Activated B cell treated with CpG ODN at 0.5 μM for 24 hours (primary cell): ENCODE data around the gene TRNT1. TPM values are rescaled to one million over a fixed set of nuclear protein-coding genes. Genes with fewer than 3 reads are reported as not detected.

ENCODE experiments used
- ATAC-seq: fragments of 200-7000 bp; cut with Tn5 transposase; one replicate; pipeline ENCODE4 v1.10.0; 2021; ENCODE audit warnings: low read depth, mild to moderate bottlenecking, moderate library complexity
- CTCF ChIA-PET: fragments of 350-600 bp; sonication (Branson Sonifier 250); formaldehyde crosslinking; loops from one replicate; lab custom pipeline; 2021; ENCODE audit warnings: antibody characterized with exemption; lab: Charles Lee
- POLR2A ChIA-PET: fragments of 350-600 bp; sonication (Branson Sonifier 250); formaldehyde crosslinking; loops from one replicate; lab custom pipeline; 2021; ENCODE audit warnings: antibody characterized with exemption; lab: Charles Lee
- DNase-seq: peaks from one replicate; pipeline ENCODE4 v3.0.0; 2022
- H3K27ac Mint-ChIP-seq: one replicate; pipeline ENCODE4 v1.8.0; 2020; ENCODE audit warnings: mixed read lengths
- H3K27me3 Mint-ChIP-seq: one replicate; pipeline ENCODE4 v1.8.0; 2021; ENCODE audit warnings: mixed read lengths
- H3K36me3 Mint-ChIP-seq: one replicate; pipeline ENCODE4 v1.8.0; 2021; ENCODE audit warnings: low read depth, mixed read lengths
- H3K4me1 Mint-ChIP-seq: one replicate; pipeline ENCODE4 v1.8.0; 2021; ENCODE audit warnings: mixed read lengths
- H3K4me3 Mint-ChIP-seq: one replicate; pipeline ENCODE4 v1.8.0; 2020; ENCODE audit warnings: mild to moderate bottlenecking, mixed read lengths
- H3K9me3 Mint-ChIP-seq: one replicate; pipeline ENCODE4 v1.8.0; 2020; ENCODE audit warnings: mixed read lengths
- CTCF ChIP-seq: fragments of 200-600 bp; IDR thresholded peaks from one replicate; pipeline ENCODE4 v1.8.0; 2022; ENCODE audit warnings: antibody characterized with exemption, mild to moderate bottlenecking
- intact Hi-C: fragments of 100-400 bp; cut with micrococcal nuclease; formaldehyde crosslinking; loops from one replicate; pipeline ENCODE4 v1.15.1; 2024
- total RNA-seq: library from RNA; stranded (reverse); gene quantifications from 2 replicates; pipeline ENCODE4 v1.2.3, GENCODE V29; 2022

TRNT1 gene
- total RNA-seq, 1 donor from 2014 or later = 51.3 TPM

GRCh38 chr3:3127432-3128010 is 781 bp downstream of the TRNT1 start:
- H3K4me1 Mint-ChIP-seq = peaks cover 28% of the 10 kb centered on the region
- DNase-seq = no peak
- intact Hi-C loops = loop anchor here (1.0 to 10.0 kb wide), 5 partner anchors 17 to 1997 kb away; partner anchors contain the start of genes ARL8B and ITPR1
- H3K27ac Mint-ChIP-seq = peak overlapping the region; percentile 93
- H3K4me3 Mint-ChIP-seq = peak overlapping the region; percentile 96
- no peak for TF ChIP-seq CTCF
- H3K9me3 Mint-ChIP-seq = no peaks in the 10 kb centered on the region
- no peak for ATAC-seq
- ChIA-PET CTCF (interaction anchor here (0.6 kb wide), 1 partner anchor 123 kb away, joined by 3 read pairs; no protein-coding TSS in a partner anchor), POLR2A (no interaction called here)
- no peaks in the 10 kb centered on the region for H3K27me3 Mint-ChIP-seq
- peaks cover 26% of the 10 kb centered on the region for H3K36me3 Mint-ChIP-seq

GRCh38 chr3:3129579-3129978 is 2.8 kb downstream of the TRNT1 start:
- no peak for TF ChIP-seq CTCF
- intact Hi-C loops = loop anchor here (10.0 kb wide), 2 partner anchors 205 to 1995 kb away; partner anchors contain the start of gene ARL8B
- no peak overlapping the region for H3K27ac Mint-ChIP-seq
- peaks cover 39% of the 10 kb centered on the region for H3K36me3 Mint-ChIP-seq
- DNase-seq (no peak), ATAC-seq (no peak)
- no peak overlapping the region for H3K4me3 Mint-ChIP-seq
- ChIA-PET POLR2A (interaction anchor here (0.6 to 0.7 kb wide), 2 partner anchors 45 to 1363 kb away, joined by 3 read pairs; partner anchors contain the start of gene ITPR1), CTCF (no interaction called here)
- H3K27me3 Mint-ChIP-seq = no peaks in the 10 kb centered on the region
- no peaks in the 10 kb centered on the region for H3K9me3 Mint-ChIP-seq
- H3K4me1 Mint-ChIP-seq = peaks cover 33% of the 10 kb centered on the region

DNA sequence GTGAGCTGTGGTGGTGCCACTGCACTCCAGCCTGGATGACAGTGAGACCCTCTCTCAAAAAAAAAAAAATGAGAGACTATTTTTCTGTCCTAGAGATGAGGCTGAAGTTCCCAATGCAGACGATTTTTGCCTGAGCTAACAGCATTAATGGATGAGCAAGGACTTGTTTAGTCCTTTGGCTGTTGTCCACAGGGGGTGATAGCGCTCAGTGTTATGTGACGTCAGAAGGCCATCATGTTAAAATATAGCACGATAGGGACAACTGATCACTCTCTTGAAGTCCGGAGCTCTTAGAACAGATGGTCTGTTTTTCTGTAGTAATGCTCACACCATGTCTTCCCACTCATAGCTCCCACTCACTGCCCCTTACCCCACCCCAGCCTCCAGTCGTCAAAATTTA is 6.8 kb downstream of the TRNT1 start:
- no peak for ATAC-seq
- Mint-ChIP-seq H3K36me3 (peaks cover 71% of the 10 kb centered on the region), H3K27ac (no peak overlapping the region), H3K4me3 (no peak overlapping the region), H3K9me3 (no peaks in the 10 kb centered on the region), H3K27me3 (no peaks in the 10 kb centered on the region), H3K4me1 (peaks cover 26% of the 10 kb centered on the region)
- TF ChIP-seq CTCF = no peak
- no peak for DNase-seq
- ChIA-PET CTCF (no interaction called here), POLR2A (interaction anchor here (0.5 kb wide), 1 partner anchor 1360 kb away, joined by 4 read pairs; the partner anchor contains the start of gene ITPR1)
- intact Hi-C loops = no loop called here

DNA sequence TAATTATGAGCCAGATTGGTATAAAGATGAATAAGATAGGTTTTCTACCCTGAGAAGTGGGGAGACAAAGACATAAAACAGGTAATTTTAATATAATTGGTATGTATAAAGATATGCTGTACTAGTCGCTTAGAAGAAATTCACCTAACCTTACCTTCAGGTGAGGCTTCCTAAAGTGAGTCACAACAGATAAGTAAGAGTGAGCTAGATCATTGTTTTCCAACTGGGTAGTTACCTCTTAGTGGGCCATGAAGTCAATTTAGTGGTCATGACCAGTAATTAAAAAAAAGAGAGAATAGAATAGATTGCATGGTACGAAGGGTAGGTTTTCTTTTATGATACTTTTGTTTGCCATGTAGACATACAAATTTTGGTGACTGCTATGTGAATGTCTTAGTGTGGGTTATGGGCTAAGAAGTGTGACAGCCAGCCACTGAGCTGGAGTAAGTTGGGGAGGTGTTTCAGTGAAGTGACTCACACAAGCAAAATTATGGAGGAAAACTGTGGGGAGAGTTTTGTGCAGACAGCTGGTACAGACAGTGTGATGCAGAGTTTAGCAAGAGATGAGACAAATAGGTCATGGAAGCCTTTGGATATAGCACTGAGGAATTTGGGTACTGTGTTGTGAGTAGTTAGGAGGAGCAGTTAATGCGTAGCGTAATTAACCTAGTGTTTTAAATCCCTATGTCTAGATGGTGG is 8.2 kb downstream of the TRNT1 start:
- H3K36me3 Mint-ChIP-seq = peaks cover 73% of the 10 kb centered on the region
- intact Hi-C loops = no loop called here
- ChIA-PET POLR2A (no interaction called here), CTCF (interaction anchor here (0.6 kb wide), 1 partner anchor 97 kb away, joined by 3 read pairs; no protein-coding TSS in a partner anchor)
- DNase-seq (no peak), ATAC-seq (no peak)
- H3K4me3 Mint-ChIP-seq = no peak overlapping the region
- no peak for TF ChIP-seq CTCF
- H3K27me3 Mint-ChIP-seq = no peaks in the 10 kb centered on the region
- no peaks in the 10 kb centered on the region for H3K9me3 Mint-ChIP-seq
- H3K27ac Mint-ChIP-seq = no peak overlapping the region
- H3K4me1 Mint-ChIP-seq = peaks cover 20% of the 10 kb centered on the region

- Mint-ChIP-seq H3K27ac (no peak overlapping the region), H3K4me1 (peaks cover 20% of the 10 kb centered on the region), H3K36me3 (peaks cover 89% of the 10 kb centered on the region), H3K27me3 (no peaks in the 10 kb centered on the region), H3K9me3 (no peaks in the 10 kb centered on the region), H3K4me3 (no peak overlapping the region)
- ChIA-PET POLR2A (interaction anchor here (0.7 kb wide), 1 partner anchor 307 kb away, joined by 3 read pairs; no protein-coding TSS in a partner anchor), CTCF (no interaction called here)
- no peak for ATAC-seq
- no peak for DNase-seq
- TF ChIP-seq CTCF = no peak
- intact Hi-C loops = no loop called here
Measured at GRCh38 chr3:3137526-3137925, 10.8 kb downstream of the TRNT1 start.
